Measurements from ENCODE around the gene IARS2. TPM values are rescaled to one million over a fixed set of nuclear protein-coding genes. Genes with fewer than 3 reads are reported as not detected.
A peak's percentile ranks its signal among the peaks of the same experiment; 100 is the strongest.

IARS2 gene
- total and polyA plus RNA-seq, 4 experiments from 2014 or later = 46.0 to 88.8 (median 60.5) TPM

- Mint-ChIP-seq H3K4me3 (no peak overlapping the region), H3K36me3 (peaks cover 41 to 61% of the 10 kb centered on the region in 2 donors), H3K4me1 (peaks cover 0 to 3% (median under 1%) of the 10 kb centered on the region in 4 donors), H3K27me3 (no peaks in the 10 kb centered on the region), H3K27ac (peak overlapping the region in 1 of 7 donors; percentile 43), H3K9me3 (no peaks in the 10 kb centered on the region)
- H3K27me3 ChIP-seq (ENCODE audit: insufficient read depth, low read length) = no peaks in the 10 kb centered on the region
- no peak overlapping the region for H3K27ac ChIP-seq (ENCODE audit: low read depth, low read length)
- intact Hi-C loops (cut with micrococcal nuclease) = no loop called here
- POLR2A ChIA-PET (ENCODE audit: partially characterized antibody) = no interaction called here
- H3K4me3 ChIP-seq (ENCODE audit: low read length in 2 of 2) = no peak overlapping the region
- H3K4me1 ChIP-seq (ENCODE audit: insufficient read depth, low read length) = no peaks in the 10 kb centered on the region
- H3K36me3 ChIP-seq (ENCODE audit: insufficient read depth, low read length) = peaks cover 30% of the 10 kb centered on the region
- CTCF ChIA-PET (ENCODE audit: partially characterized antibody) = no interaction called here
- H3K9me3 ChIP-seq (ENCODE audit: control insufficient read depth in 1 of 2, low read length in 2 of 2) = no peaks in the 10 kb centered on the region
- DNase-seq = no peak
Measured at GRCh38 chr1:220184506-220184905, 90.6 kb downstream of the IARS2 start.

- H3K36me3 ChIP-seq (ENCODE audit: insufficient read depth, low read length) = peaks cover 33% of the 10 kb centered on the region
- no peaks in the 10 kb centered on the region for H3K4me1 ChIP-seq (ENCODE audit: insufficient read depth, low read length)
- H3K4me3 ChIP-seq (ENCODE audit: low read length in 2 of 2) = no peak overlapping the region
- POLR2A ChIA-PET (ENCODE audit: partially characterized antibody) = no interaction called here
- Mint-ChIP-seq H3K27ac (no peak overlapping the region), H3K4me3 (no peak overlapping the region), H3K27me3 (no peaks in the 10 kb centered on the region), H3K9me3 (no peaks in the 10 kb centered on the region), H3K36me3 (peaks cover 26 to 52% of the 10 kb centered on the region in 2 donors), H3K4me1 (peaks cover 0 to 3% (median 2%) of the 10 kb centered on the region in 4 donors)
- intact Hi-C loops (cut with micrococcal nuclease) = loop anchor here (5.0 kb wide), 1 partner anchor 591 kb away; no protein-coding TSS in a partner anchor
- H3K27ac ChIP-seq (ENCODE audit: low read depth, low read length) = no peak overlapping the region
- H3K27me3 ChIP-seq (ENCODE audit: insufficient read depth, low read length) = no peaks in the 10 kb centered on the region
- DNase-seq = no peak
- no peaks in the 10 kb centered on the region for H3K9me3 ChIP-seq (ENCODE audit: control insufficient read depth in 1 of 2, low read length in 2 of 2)
- CTCF ChIA-PET (ENCODE audit: partially characterized antibody) = interaction anchor here (0.5 to 2.2 kb wide), 3 partner anchors 9 to 546 kb away, joined by 3 to 7 read pairs (median 5); no protein-coding TSS in a partner anchor
Measured at GRCh38 chr1:220186752-220187151, 92.8 kb downstream of the IARS2 start.

- Histone ChIP-seq H3K4me1 (ENCODE audit: insufficient read depth, low read length) (no peaks in the 10 kb centered on the region), H3K36me3 (ENCODE audit: insufficient read depth, low read length) (peaks cover 36% of the 10 kb centered on the region), H3K27me3 (ENCODE audit: insufficient read depth, low read length) (no peaks in the 10 kb centered on the region), H3K9me3 (ENCODE audit: control insufficient read depth in 1 of 2, low read length in 2 of 2) (no peaks in the 10 kb centered on the region), H3K4me3 (ENCODE audit: low read length in 2 of 2) (no peak overlapping the region), H3K27ac (ENCODE audit: low read depth, low read length) (no peak overlapping the region)
- DNase-seq = no peak
- H3K9me3 Mint-ChIP-seq = no peaks in the 10 kb centered on the region
- peaks cover 0 to 3% (median under 1%) of the 10 kb centered on the region in 4 donors for H3K4me1 Mint-ChIP-seq
- ChIA-PET POLR2A (ENCODE audit: partially characterized antibody) (no interaction called here), CTCF (ENCODE audit: partially characterized antibody) (interaction anchor here (0.7 to 1.5 kb wide), 3 partner anchors 13 to 17 kb away, joined by 3 to 4 read pairs (median 3); no protein-coding TSS in a partner anchor)
- H3K27ac Mint-ChIP-seq = no peak overlapping the region
- intact Hi-C loops (cut with micrococcal nuclease) = loop anchor here (5.0 kb wide), 1 partner anchor 589 kb away; no protein-coding TSS in a partner anchor
- H3K27me3 Mint-ChIP-seq = no peaks in the 10 kb centered on the region
- H3K36me3 Mint-ChIP-seq = peaks cover 26 to 56% of the 10 kb centered on the region in 2 donors
- H3K4me3 Mint-ChIP-seq = no peak overlapping the region
Measured at GRCh38 chr1:220188538-220188937, 94.6 kb downstream of the IARS2 start.

DNA sequence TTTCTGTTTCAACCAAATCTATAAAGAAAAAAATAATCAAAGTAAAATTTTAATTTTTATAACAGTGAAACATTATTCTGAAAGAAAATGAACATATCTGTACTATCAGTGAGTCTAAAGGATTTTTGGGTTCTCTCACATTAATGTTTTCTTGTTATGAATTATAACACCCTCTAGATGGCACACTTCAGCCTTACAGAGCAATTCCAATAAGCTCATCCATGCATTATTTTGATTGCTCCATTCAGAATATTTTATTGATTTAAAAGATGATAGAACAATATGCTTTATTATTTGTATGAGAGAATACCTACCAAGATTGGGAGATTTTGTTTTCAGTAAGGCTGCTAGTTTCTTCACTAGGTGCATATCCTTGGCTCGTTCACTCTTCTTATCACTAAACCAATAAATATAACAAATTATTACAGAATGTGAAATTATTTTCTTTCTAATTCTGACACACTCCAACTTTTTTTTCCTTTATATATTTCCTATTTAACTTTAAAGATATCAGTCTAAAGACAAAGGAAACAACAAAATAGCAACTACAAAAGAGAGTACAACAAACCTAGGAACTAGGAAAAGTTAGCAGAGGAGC lies 95.9 kb downstream of the IARS2 start:
- Histone ChIP-seq H3K4me1 (ENCODE audit: insufficient read depth, low read length) (no peaks in the 10 kb centered on the region), H3K27ac (ENCODE audit: low read depth, low read length) (no peak overlapping the region), H3K27me3 (ENCODE audit: insufficient read depth, low read length) (no peaks in the 10 kb centered on the region), H3K9me3 (ENCODE audit: control insufficient read depth in 1 of 2, low read length in 2 of 2) (no peaks in the 10 kb centered on the region), H3K36me3 (ENCODE audit: insufficient read depth, low read length) (peaks cover 46% of the 10 kb centered on the region), H3K4me3 (ENCODE audit: low read length in 2 of 2) (no peak overlapping the region)
- DNase-seq = peak in 2 of 5 donors; percentile 4 to 8
- no peaks in the 10 kb centered on the region for H3K27me3 Mint-ChIP-seq
- intact Hi-C loops (cut with micrococcal nuclease) = loop anchor here (1.0 to 5.0 kb wide), 2 partner anchors 543 to 587 kb away; no protein-coding TSS in a partner anchor
- ChIA-PET CTCF (ENCODE audit: partially characterized antibody) (interaction anchor here (0.8 to 3.1 kb wide), 7 partner anchors 13 to 545 kb away, joined by 3 to 17 read pairs (median 4); no protein-coding TSS in a partner anchor), POLR2A (ENCODE audit: partially characterized antibody) (no interaction called here)
- H3K4me3 Mint-ChIP-seq = no peak overlapping the region
- peak overlapping the region in 1 of 7 donors; percentile 22 for H3K27ac Mint-ChIP-seq
- H3K9me3 Mint-ChIP-seq = no peaks in the 10 kb centered on the region
- peaks cover 0 to 3% (median under 1%) of the 10 kb centered on the region in 4 donors for H3K4me1 Mint-ChIP-seq
- H3K36me3 Mint-ChIP-seq = peaks cover 29 to 62% of the 10 kb centered on the region in 2 donors

- peaks cover 27% of the 10 kb centered on the region for H3K36me3 ChIP-seq (ENCODE audit: insufficient read depth, low read length)
- peak overlapping the region in 1 of 7 donors; percentile 1 for H3K27ac Mint-ChIP-seq
- no peaks in the 10 kb centered on the region for H3K4me1 Mint-ChIP-seq
- ChIA-PET CTCF (ENCODE audit: partially characterized antibody) (interaction anchor here (1.1 to 1.5 kb wide), 2 partner anchors 9 to 22 kb away, joined by 4 to 7 read pairs; no protein-coding TSS in a partner anchor), POLR2A (ENCODE audit: partially characterized antibody) (no interaction called here)
- H3K36me3 Mint-ChIP-seq = peaks cover 17 to 41% of the 10 kb centered on the region in 2 donors
- no peaks in the 10 kb centered on the region for H3K4me1 ChIP-seq (ENCODE audit: insufficient read depth, low read length)
- no peak overlapping the region for H3K4me3 Mint-ChIP-seq
- H3K4me3 ChIP-seq (ENCODE audit: low read length in 2 of 2) = no peak overlapping the region
- no peaks in the 10 kb centered on the region for H3K9me3 ChIP-seq (ENCODE audit: control insufficient read depth in 1 of 2, low read length in 2 of 2)
- no peak overlapping the region for H3K27ac ChIP-seq (ENCODE audit: low read depth, low read length)
- intact Hi-C loops (cut with micrococcal nuclease) = no loop called here
- H3K27me3 Mint-ChIP-seq = no peaks in the 10 kb centered on the region
- H3K27me3 ChIP-seq (ENCODE audit: insufficient read depth, low read length) = no peaks in the 10 kb centered on the region
- H3K9me3 Mint-ChIP-seq = no peaks in the 10 kb centered on the region
- DNase-seq = no peak
Measured at GRCh38 chr1:220195701-220196100, 101.8 kb downstream of the IARS2 start.

Small RNA genes lying within 50 kb of the gene (microRNA-seq; reads per million reads assigned to microRNA genes)
- gene MIR194-1 (ENCODE audit: borderline microRNAs expressed, borderline number of aligned reads, borderline replicate concordance) = 2.2 reads per million
- not detected for gene MIR215 (ENCODE audit: borderline microRNAs expressed, borderline number of aligned reads, borderline replicate concordance)

Other genes with a start within 250 kb of the IARS2 start
- not detected for gene SLC30A10, start 165.6 kb upstream of the IARS2 start, total RNA-seq
- gene SLC30A10, start 165.6 kb upstream of the IARS2 start, polyA plus RNA-seq = not detected
- gene EPRS1, start 47.6 kb upstream of the IARS2 start, total RNA-seq = 100 to 1,000 TPM in 1 of 2 experiments, 10 to 100 TPM in 1; 98.7 to 116 TPM
- 10 to 100 TPM; 30.5 to 59.8 TPM for gene EPRS1, start 47.6 kb upstream of the IARS2 start, polyA plus RNA-seq
- gene BPNT1, start 4.3 kb upstream of the IARS2 start, total RNA-seq = 10 to 100 TPM; 11.4 to 14.1 TPM
- gene BPNT1, start 4.3 kb upstream of the IARS2 start, polyA plus RNA-seq = 10 to 100 TPM; 11.2 to 15.9 TPM
- 10 to 100 TPM; 44.4 to 44.9 TPM for gene RAB3GAP2, start 178.3 kb downstream of the IARS2 start, total RNA-seq
- 10 to 100 TPM; 24.1 to 31.2 TPM for gene RAB3GAP2, start 178.3 kb downstream of the IARS2 start, polyA plus RNA-seq